Measurements from ENCODE around the gene C1QTNF12. TPM values are rescaled to one million over a fixed set of nuclear protein-coding genes. Genes with fewer than 3 reads are reported as not detected.

C1QTNF12 gene
- total and polyA plus RNA-seq, 2 experiments from 2014 or later = 4.1 to 4.2 TPM

DNA sequence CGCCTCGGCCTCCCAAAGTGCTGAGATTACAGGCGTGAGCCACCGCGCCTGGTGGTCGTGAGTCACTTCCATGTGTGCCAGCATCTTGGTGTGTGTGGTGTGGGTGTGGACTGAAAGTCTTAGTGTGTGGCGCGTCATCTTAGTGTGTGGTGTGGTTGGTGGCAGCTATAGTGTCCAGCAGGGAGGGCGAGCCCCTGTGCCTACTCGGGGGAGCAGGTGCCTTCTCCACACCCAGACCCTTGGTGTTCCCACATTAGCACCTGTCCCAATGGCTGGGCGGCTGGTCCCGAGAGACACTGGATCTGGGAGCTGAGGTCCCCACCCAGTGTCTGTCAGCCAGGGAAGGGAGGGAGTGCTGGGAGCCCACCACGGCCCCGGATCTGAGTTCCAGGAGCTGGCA lies 36.5 kb upstream of the C1QTNF12 start (continued):
- TF ChIP-seq, protein P1, sequence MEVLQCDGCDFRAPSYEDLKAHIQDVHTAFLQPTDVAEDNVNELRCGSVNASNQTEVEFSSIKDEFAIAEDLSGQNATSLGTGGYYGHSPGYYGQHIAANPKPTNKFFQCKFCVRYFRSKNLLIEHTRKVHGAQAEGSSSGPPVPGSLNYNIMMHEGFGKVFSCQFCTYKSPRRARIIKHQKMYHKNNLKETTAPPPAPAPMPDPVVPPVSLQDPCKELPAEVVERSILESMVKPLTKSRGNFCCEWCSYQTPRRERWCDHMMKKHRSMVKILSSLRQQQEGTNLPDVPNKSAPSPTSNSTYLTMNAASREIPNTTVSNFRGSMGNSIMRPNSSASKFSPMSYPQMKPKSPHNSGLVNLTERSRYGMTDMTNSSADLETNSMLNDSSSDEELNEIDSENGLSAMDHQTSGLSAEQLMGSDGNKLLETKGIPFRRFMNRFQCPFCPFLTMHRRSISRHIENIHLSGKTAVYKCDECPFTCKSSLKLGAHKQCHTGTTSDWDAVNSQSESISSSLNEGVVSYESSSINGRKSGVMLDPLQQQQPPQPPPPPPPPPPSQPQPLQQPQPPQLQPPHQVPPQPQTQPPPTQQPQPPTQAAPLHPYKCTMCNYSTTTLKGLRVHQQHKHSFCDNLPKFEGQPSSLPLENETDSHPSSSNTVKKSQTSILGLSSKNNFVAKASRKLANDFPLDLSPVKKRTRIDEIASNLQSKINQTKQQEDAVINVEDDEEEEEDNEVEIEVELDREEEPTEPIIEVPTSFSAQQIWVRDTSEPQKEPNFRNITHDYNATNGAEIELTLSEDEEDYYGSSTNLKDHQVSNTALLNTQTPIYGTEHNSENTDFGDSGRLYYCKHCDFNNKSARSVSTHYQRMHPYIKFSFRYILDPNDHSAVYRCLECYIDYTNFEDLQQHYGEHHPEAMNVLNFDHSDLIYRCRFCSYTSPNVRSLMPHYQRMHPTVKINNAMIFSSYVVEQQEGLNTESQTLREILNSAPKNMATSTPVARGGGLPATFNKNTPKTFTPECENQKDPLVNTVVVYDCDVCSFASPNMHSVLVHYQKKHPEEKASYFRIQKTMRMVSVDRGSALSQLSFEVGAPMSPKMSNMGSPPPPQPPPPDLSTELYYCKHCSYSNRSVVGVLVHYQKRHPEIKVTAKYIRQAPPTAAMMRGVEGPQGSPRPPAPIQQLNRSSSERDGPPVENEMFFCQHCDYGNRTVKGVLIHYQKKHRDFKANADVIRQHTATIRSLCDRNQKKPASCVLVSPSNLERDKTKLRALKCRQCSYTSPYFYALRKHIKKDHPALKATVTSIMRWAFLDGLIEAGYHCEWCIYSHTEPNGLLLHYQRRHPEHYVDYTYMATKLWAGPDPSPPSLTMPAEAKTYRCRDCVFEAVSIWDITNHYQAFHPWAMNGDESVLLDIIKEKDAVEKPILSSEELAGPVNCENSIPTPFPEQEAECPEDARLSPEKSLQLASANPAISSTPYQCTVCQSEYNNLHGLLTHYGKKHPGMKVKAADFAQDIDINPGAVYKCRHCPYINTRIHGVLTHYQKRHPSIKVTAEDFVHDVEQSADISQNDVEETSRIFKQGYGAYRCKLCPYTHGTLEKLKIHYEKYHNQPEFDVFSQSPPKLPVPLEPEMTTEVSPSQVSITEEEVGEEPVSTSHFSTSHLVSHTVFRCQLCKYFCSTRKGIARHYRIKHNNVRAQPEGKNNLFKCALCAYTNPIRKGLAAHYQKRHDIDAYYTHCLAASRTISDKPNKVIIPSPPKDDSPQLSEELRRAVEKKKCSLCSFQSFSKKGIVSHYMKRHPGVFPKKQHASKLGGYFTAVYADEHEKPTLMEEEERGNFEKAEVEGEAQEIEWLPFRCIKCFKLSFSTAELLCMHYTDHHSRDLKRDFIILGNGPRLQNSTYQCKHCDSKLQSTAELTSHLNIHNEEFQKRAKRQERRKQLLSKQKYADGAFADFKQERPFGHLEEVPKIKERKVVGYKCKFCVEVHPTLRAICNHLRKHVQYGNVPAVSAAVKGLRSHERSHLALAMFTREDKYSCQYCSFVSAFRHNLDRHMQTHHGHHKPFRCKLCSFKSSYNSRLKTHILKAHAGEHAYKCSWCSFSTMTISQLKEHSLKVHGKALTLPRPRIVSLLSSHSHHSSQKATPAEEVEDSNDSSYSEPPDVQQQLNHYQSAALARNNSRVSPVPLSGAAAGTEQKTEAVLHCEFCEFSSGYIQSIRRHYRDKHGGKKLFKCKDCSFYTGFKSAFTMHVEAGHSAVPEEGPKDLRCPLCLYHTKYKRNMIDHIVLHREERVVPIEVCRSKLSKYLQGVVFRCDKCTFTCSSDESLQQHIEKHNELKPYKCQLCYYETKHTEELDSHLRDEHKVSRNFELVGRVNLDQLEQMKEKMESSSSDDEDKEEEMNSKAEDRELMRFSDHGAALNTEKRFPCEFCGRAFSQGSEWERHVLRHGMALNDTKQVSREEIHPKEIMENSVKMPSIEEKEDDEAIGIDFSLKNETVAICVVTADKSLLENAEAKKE (CRISPR knock-in tag; IDR thresholded peaks at IDR 0.05) = no peak

DNA sequence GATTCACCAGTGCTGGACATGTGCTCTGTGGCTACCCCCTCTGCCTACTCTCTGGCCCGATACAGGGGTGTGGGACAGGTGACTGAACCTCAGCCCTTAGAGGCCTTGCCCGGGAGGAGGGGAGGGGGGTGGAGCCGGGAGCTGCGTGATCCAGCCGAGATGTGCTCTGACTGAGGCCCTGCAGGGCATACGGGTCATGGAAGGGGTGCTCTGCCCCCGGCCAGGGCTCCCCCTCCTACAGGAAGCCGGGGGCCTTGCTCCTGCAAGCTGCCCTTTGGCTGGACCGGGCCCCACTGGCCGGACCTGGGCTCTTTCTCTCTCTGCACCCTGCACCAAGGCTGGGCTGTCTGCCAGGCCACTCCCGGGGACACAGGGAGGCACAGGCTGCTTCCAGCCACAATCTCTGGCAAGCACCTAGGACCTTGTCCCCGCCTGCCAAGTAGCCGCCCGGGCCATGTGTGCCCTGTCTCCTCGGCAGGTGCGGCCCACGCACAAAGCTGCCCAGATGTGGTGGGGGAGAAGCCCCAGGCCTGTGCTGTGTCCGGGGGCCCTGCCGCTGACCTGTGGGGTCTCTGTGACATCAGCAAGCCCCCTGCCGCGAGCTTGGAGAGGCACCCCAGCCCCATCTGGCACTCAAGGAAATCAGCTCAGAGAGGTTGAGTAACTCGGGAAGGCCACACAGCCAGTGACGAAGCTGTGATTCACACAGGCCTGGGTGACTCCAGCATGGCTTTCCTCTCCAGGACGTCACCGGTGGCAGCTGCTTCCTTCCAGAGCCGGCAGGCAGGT lies 35.2 kb upstream of the C1QTNF12 start:
- Histone ChIP-seq H4K20me1 (replicated peaks; ENCODE audit: insufficient read depth) (no peaks in the 10 kb centered on the region), H3K27ac (ENCODE audit: low read depth) (no peak overlapping the region), H3K4me1 (ENCODE audit: insufficient read depth) (no peaks in the 10 kb centered on the region), H2AFZ (no peak overlapping the region), H3K9me2 (ENCODE audit: insufficient read depth) (no peaks in the 10 kb centered on the region), H3K79me2 (replicated peaks; ENCODE audit: insufficient read depth) (no peaks in the 10 kb centered on the region), H3K4me3 (no peak overlapping the region), H3K36me3 (ENCODE audit: insufficient read depth) (no peaks in the 10 kb centered on the region), H3K27me3 (ENCODE audit: insufficient read depth) (no peaks in the 10 kb centered on the region), H3F3A (replicated peaks; ENCODE audit: low read depth) (no peaks in the 10 kb centered on the region), H3K4me2 (no peak overlapping the region)
- Mint-ChIP-seq H3K27me3 (ENCODE audit: insufficient read depth, low read depth, poor library complexity) (peaks cover 13% of the 10 kb centered on the region), H3K4me3 (no peak overlapping the region), H3K36me3 (ENCODE audit: low read depth) (no peaks in the 10 kb centered on the region), H3K27ac (no peak overlapping the region), H3K9me3 (peaks cover under 1% of the 10 kb centered on the region; the same call in 1 of the 3 replicates), H3K4me1 (no peaks in the 10 kb centered on the region; the same call in 2 of the 3 replicates)
- DNase-seq (ENCODE audit: low spot score) = no peak
- TF ChIP-seq EZH2phosphoT487 (IDR thresholded peaks at IDR 0.05; ENCODE audit: unreplicated experiment) (no peak), CREB1 (CRISPR knock-in tag; IDR thresholded peaks at IDR 0.05; ENCODE audit: low read depth) (no peak), ZNF114 (CRISPR knock-in tag; IDR thresholded peaks at IDR 0.05) (no peak), JUNB (IDR thresholded peaks at IDR 0.05; ENCODE audit: unreplicated experiment) (no peak), STAT1 (IDR thresholded peaks at IDR 0.05; ENCODE audit: unreplicated experiment) (no peak)
- TF ChIP-seq, protein P2, sequence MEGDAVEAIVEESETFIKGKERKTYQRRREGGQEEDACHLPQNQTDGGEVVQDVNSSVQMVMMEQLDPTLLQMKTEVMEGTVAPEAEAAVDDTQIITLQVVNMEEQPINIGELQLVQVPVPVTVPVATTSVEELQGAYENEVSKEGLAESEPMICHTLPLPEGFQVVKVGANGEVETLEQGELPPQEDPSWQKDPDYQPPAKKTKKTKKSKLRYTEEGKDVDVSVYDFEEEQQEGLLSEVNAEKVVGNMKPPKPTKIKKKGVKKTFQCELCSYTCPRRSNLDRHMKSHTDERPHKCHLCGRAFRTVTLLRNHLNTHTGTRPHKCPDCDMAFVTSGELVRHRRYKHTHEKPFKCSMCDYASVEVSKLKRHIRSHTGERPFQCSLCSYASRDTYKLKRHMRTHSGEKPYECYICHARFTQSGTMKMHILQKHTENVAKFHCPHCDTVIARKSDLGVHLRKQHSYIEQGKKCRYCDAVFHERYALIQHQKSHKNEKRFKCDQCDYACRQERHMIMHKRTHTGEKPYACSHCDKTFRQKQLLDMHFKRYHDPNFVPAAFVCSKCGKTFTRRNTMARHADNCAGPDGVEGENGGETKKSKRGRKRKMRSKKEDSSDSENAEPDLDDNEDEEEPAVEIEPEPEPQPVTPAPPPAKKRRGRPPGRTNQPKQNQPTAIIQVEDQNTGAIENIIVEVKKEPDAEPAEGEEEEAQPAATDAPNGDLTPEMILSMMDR (conservative IDR thresholded peaks at IDR 0.05; ENCODE audit: low read depth in 2 of 2) = no peak
- TF ChIP-seq, protein P3, sequence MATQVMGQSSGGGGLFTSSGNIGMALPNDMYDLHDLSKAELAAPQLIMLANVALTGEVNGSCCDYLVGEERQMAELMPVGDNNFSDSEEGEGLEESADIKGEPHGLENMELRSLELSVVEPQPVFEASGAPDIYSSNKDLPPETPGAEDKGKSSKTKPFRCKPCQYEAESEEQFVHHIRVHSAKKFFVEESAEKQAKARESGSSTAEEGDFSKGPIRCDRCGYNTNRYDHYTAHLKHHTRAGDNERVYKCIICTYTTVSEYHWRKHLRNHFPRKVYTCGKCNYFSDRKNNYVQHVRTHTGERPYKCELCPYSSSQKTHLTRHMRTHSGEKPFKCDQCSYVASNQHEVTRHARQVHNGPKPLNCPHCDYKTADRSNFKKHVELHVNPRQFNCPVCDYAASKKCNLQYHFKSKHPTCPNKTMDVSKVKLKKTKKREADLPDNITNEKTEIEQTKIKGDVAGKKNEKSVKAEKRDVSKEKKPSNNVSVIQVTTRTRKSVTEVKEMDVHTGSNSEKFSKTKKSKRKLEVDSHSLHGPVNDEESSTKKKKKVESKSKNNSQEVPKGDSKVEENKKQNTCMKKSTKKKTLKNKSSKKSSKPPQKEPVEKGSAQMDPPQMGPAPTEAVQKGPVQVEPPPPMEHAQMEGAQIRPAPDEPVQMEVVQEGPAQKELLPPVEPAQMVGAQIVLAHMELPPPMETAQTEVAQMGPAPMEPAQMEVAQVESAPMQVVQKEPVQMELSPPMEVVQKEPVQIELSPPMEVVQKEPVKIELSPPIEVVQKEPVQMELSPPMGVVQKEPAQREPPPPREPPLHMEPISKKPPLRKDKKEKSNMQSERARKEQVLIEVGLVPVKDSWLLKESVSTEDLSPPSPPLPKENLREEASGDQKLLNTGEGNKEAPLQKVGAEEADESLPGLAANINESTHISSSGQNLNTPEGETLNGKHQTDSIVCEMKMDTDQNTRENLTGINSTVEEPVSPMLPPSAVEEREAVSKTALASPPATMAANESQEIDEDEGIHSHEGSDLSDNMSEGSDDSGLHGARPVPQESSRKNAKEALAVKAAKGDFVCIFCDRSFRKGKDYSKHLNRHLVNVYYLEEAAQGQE (IDR thresholded peaks at IDR 0.05; ENCODE audit: unreplicated experiment) = no peak
- TF ChIP-seq, protein P4, sequence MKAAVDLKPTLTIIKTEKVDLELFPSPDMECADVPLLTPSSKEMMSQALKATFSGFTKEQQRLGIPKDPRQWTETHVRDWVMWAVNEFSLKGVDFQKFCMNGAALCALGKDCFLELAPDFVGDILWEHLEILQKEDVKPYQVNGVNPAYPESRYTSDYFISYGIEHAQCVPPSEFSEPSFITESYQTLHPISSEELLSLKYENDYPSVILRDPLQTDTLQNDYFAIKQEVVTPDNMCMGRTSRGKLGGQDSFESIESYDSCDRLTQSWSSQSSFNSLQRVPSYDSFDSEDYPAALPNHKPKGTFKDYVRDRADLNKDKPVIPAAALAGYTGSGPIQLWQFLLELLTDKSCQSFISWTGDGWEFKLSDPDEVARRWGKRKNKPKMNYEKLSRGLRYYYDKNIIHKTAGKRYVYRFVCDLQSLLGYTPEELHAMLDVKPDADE (IDR thresholded peaks at IDR 0.05) = no peak
- ATAC-seq = no peak; the same call in 2 of the 3 replicates
